Stomach smooth muscle (tissue), 2 donors: ENCODE results near the gene MEGF11.
"Not testable (repeated sequence)": the region's sequence is repeated elsewhere in the genome, so short reads cannot be mapped to it uniquely, and the experiment has no call there.

Source experiments
- H3K27ac ChIP-seq: one replicate; pipeline ENCODE4 v1.7.0; 2013; ENCODE audit warnings: mild to moderate bottlenecking, low read length, inconsistent platforms
- H3K27me3 ChIP-seq, 2 donors: one replicate each; pipeline ENCODE4 v1.7.0; 2013; ENCODE audit warnings: low read length in 2 of 2; ENCODE audit not compliant: insufficient read depth in 2 of 2, control insufficient read depth in 1 of 2
- H3K36me3 ChIP-seq, 2 donors: one replicate each; pipeline ENCODE4 v1.7.0; 2013; ENCODE audit warnings: low read length in 2 of 2; ENCODE audit not compliant: control insufficient read depth in 2 of 2, insufficient read depth in 2 of 2
- H3K4me1 ChIP-seq: one replicate; pipeline ENCODE4 v1.7.0; 2013; ENCODE audit warnings: low read length; ENCODE audit not compliant: control insufficient read depth, insufficient read depth
- H3K4me3 ChIP-seq, 2 donors: one replicate each; pipeline ENCODE4 v1.7.0; 2013; ENCODE audit warnings: low read length in 2 of 2
- H3K9ac ChIP-seq, 2 donors: one replicate each; pipeline ENCODE4 v1.7.0; 2013; ENCODE audit warnings: low read length in 2 of 2, mild to moderate bottlenecking in 1 of 2
- H3K9me3 ChIP-seq, 2 donors: one replicate each; pipeline ENCODE4 v1.7.0; 2013; ENCODE audit warnings: low read length in 2 of 2; ENCODE audit not compliant: control insufficient read depth in 2 of 2
- donor health status: healthy.
- donor health status: Pancreatic carcinoma.

Gene MEGF11

GRCh38 chr15:66270932-66271331, 17.4 kb upstream of the MEGF11 start:
- Histone ChIP-seq H3K9me3 (peaks cover 0 to 3% of the 10 kb centered on the region in 2 donors), H3K9ac (no peak overlapping the region), H3K27ac (no peak overlapping the region), H3K27me3 (peaks cover 0 to 2% of the 10 kb centered on the region in 2 donors), H3K4me1 (no peaks in the 10 kb centered on the region), H3K4me3 (no peak overlapping the region), H3K36me3 (no peaks in the 10 kb centered on the region)

DNA sequence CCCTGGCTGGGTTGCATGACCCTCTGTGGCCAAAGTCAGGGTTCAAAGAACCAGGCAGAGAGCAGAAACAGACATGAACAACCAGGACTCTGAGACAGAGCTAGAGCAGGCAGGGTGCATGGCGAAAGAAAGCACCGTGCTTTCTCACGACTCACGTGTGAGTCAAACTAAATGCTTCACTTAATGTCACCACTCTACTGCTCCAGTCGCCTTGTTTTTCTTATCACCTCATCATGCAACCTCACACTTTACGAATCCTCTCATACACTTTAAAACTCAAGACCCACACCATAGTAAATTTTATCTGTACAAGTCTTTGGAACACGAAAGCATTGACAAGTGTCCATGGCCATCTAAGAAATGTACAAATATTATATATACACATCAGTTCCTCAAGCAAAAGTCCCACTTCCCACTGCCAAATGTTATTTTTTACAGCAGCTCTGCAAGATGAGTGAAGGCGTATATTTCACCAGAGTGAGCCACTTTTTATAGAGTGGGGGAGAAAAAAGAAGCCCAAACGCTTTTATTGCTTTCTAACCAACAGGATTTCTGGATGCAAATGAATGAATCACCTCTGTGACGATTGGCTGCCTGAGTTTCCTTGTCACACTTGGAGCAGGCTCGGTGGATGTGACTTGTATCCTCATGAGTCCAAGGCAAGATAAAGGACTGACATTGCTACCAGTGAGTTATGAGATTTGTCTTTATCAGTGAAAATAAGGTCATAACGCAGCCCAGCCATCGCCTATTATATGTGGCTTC, 16.0 kb upstream of the MEGF11 start:
- no peak overlapping the region for H3K9ac ChIP-seq
- H3K4me1 ChIP-seq = no peaks in the 10 kb centered on the region
- no peak overlapping the region for H3K4me3 ChIP-seq
- H3K36me3 ChIP-seq = no peaks in the 10 kb centered on the region
- H3K9me3 ChIP-seq = no peaks in the 10 kb centered on the region
- H3K27ac ChIP-seq = no peak overlapping the region
- H3K27me3 ChIP-seq = peaks cover 0 to 4% of the 10 kb centered on the region in 2 donors

- H3K4me3 ChIP-seq = no peak overlapping the region
- no peaks in the 10 kb centered on the region for H3K4me1 ChIP-seq
- H3K9ac ChIP-seq = no peak overlapping the region
- H3K9me3 ChIP-seq = no peaks in the 10 kb centered on the region
- no peak overlapping the region for H3K27ac ChIP-seq
- no peaks in the 10 kb centered on the region for H3K36me3 ChIP-seq
- peaks cover 3 to 6% of the 10 kb centered on the region in 2 donors for H3K27me3 ChIP-seq
These were observed 11.4 kb upstream of the MEGF11 start for GRCh38 chr15:66264859-66265513.

- not testable (repeated sequence) for H3K27me3 ChIP-seq, H3K36me3 ChIP-seq, H3K4me1 ChIP-seq, H3K4me3 ChIP-seq, H3K9me3 ChIP-seq, H3K9ac ChIP-seq, H3K27ac ChIP-seq
These were observed 9.3 kb upstream of the MEGF11 start for GRCh38 chr15:66262837-66263236.

- H3K27me3 ChIP-seq = peaks cover 9 to 18% of the 10 kb centered on the region in 2 donors
- H3K27ac ChIP-seq = no peak overlapping the region
- no peaks in the 10 kb centered on the region for H3K36me3 ChIP-seq
These were observed 7.5 kb upstream of the MEGF11 start for GRCh38 chr15:66261056-66261455.

GRCh38 chr15:66256692-66257091, 3.1 kb upstream of the MEGF11 start:
- Histone ChIP-seq H3K4me3 (no peak overlapping the region), H3K4me1 (peaks cover 25% of the 10 kb centered on the region), H3K9ac (no peak overlapping the region), H3K27ac (no peak overlapping the region), H3K27me3 (peaks cover 37 to 41% of the 10 kb centered on the region in 2 donors), H3K9me3 (no peaks in the 10 kb centered on the region), H3K36me3 (no peaks in the 10 kb centered on the region)

More at GRCh38 chr15:66261056-66261455, 7.5 kb upstream of the MEGF11 start:
- Histone ChIP-seq H3K4me3 (no peak overlapping the region), H3K9me3 (no peaks in the 10 kb centered on the region), H3K4me1 (no peaks in the 10 kb centered on the region), H3K9ac (no peak overlapping the region)

- Histone ChIP-seq H3K9ac (no peak overlapping the region), H3K36me3 (no peaks in the 10 kb centered on the region), H3K27ac (no peak overlapping the region), H3K9me3 (no peaks in the 10 kb centered on the region), H3K4me3 (no peak overlapping the region), H3K27me3 (peaks cover 46 to 47% of the 10 kb centered on the region in 2 donors), H3K4me1 (peaks cover 27% of the 10 kb centered on the region)
These were observed 1.6 kb upstream of the MEGF11 start for GRCh38 chr15:66254951-66255676.

- H3K27ac ChIP-seq = no peak overlapping the region
- peak overlapping the region; percentile 54 to 80 for H3K4me3 ChIP-seq
- peaks cover 27% of the 10 kb centered on the region for H3K4me1 ChIP-seq
- no peaks in the 10 kb centered on the region for H3K36me3 ChIP-seq
- H3K9me3 ChIP-seq = no peaks in the 10 kb centered on the region
- peaks cover 46 to 48% of the 10 kb centered on the region in 2 donors for H3K27me3 ChIP-seq
- peak overlapping the region in 1 of 2 donors; percentile 5 for H3K9ac ChIP-seq
These were observed 770 bp upstream of the MEGF11 start for GRCh38 chr15:66254089-66254950.

DNA sequence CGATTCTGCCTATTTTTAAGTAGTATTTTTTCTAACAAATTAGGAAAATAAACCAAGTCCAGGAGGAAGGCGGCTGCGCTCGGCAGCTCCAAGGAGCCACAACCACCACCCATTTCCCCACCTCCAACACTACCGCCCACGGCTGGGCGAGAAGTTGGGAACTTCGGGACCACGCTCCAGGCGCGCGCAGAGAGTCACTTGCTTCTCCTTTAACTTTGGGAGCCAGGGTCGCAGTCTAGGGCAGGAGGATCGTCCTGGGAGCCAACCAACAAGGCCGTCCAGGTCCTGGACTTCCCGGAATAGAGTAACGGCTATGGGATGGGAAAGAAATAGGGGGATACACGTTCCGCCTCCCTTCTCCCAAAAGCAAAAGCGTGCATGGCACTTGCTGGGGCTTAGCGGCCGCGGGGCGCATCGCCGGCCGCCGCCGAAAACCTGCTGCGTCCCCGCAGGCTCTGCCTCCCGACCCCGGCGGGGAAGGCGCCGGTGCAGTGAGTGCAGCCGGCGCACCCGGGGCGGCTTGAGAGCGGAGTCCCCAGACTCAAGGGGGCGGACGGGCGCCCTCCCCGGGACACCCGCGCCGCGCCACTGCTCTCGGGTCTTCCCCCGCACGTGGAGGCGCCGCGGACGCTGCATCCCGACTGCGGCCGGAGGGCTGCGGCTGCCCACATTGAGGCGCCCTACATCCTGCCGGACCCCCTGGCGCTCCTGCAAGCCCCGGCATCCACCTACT, 699 bp downstream of the MEGF11 start:
- H3K27me3 ChIP-seq = peaks cover 45 to 48% of the 10 kb centered on the region in 2 donors
- peak overlapping the region; percentile 60 to 80 for H3K4me3 ChIP-seq
- H3K9ac ChIP-seq = peak overlapping the region in 1 of 2 donors; percentile 3
- H3K9me3 ChIP-seq = no peaks in the 10 kb centered on the region
- no peak overlapping the region for H3K27ac ChIP-seq
- no peaks in the 10 kb centered on the region for H3K36me3 ChIP-seq
- peaks cover 27% of the 10 kb centered on the region for H3K4me1 ChIP-seq
